ENCODE data around the gene MYCN.

DNA sequence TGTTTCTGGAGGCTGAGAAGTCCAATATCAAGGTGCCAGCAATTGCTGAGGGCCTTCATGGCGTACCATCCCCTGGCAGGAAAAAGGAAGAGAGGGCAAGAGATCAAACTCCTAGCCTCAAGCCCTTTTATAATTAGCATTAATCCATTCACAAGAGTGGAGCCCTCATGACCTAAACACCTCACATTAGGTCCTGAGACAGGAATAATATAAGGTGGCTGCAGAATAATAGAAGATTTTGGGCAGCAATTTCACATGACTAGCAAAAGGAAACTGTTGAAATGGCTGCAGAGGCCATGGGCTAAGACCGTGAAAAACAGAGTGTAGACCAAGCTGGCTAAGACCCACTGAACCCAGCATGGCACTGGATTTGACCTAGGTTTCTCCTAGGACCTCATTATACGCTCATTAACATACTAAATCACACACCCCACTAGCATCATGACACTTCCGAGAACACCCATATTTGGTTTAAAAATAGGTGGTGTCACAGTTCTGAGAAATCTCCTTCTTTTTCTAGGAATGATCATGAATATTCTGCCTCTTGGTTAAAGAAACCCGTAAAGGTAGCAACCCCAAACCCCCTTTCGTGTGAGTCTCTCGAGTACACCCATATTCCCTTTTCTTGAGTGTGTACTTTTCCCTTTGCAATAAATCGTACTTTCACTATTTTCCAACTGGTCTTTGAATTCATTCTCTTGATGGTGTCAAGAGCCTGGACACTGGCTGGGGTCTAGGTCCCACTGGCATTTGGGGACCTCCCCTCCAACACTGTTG lies 3.1 kb upstream of the MYCN start:
- TF ChIP-seq CTCF (IDR thresholded peaks at IDR 0.05; ENCODE audit: control extremely low read depth in 1 of 3, insufficient read depth in 1 of 3, low read depth in 1 of 3, low read length in 3 of 3) (no peak), YY1 (IDR thresholded peaks at IDR 0.05; ENCODE audit: low read depth, low read length) (no peak), TBP (IDR thresholded peaks at IDR 0.05; ENCODE audit: low read depth, low read length) (no peak), RAD21 (IDR thresholded peaks at IDR 0.05 in 1 of 2, conservative IDR thresholded peaks at IDR 0.05 in 1 of 2; ENCODE audit: low read depth in 2 of 2, low read length in 2 of 2) (no peak), MAX (IDR thresholded peaks at IDR 0.05) (no peak), POLR2AphosphoS5 (IDR thresholded peaks at IDR 0.05; ENCODE audit: low read depth, low read length) (no peak), POLR2A (IDR thresholded peaks at IDR 0.05; ENCODE audit: control extremely low read depth in 1 of 2, low read depth in 2 of 2, low read length in 2 of 2) (no peak), BCL11A (IDR thresholded peaks at IDR 0.05; ENCODE audit: low read depth in 2 of 2, low read length in 2 of 2) (no peak), ZNF274 (IDR thresholded peaks at IDR 0.05; ENCODE audit: borderline replicate concordance, extremely low read depth, low read length) (no peak), EZH2 (IDR thresholded peaks at IDR 0.05; ENCODE audit: low read depth, low read length, severe bottlenecking) (no peak), RBBP5 (IDR thresholded peaks at IDR 0.05; ENCODE audit: borderline replicate concordance, low read depth, low read length) (no peak), JUN (IDR thresholded peaks at IDR 0.05; ENCODE audit: low read depth, low read length) (no peak), EGR1 (IDR thresholded peaks at IDR 0.05; ENCODE audit: borderline replicate concordance, low read depth, low read length) (no peak)
